CD4-positive, alpha-beta T cell (primary cell): ENCODE data around the gene CD33. TPM values are rescaled to one million over a fixed set of nuclear protein-coding genes. Genes with fewer than 3 reads are reported as not detected.

Source experiments
- ATAC-seq: fragments of 200-7000 bp; cut with Tn5 transposase; one replicate; pipeline ENCODE4 v1.10.0; 2022; ENCODE audit warnings: mild to moderate bottlenecking; ENCODE audit not compliant: poor library complexity
- CTCF ChIA-PET: fragments of 350-600 bp; sonication (Branson Sonifier 250); formaldehyde crosslinking; loops from one replicate; lab custom pipeline; 2021; ENCODE audit warnings: antibody characterized with exemption, inconsistent platforms; lab: Charles Lee
- POLR2A ChIA-PET: fragments of 350-600 bp; sonication (Branson Sonifier 250); formaldehyde crosslinking; loops from one replicate; lab custom pipeline; 2021; ENCODE audit warnings: antibody characterized with exemption, inconsistent platforms; lab: Charles Lee
- DNase-seq, 14 experiments: peaks; one replicate each; pipeline ENCODE4 v3.0.0-alpha.2; 2013 to 2020; ENCODE audit warnings: mixed read lengths in 2 of 14
- H3K27ac ChIP-seq, 2 donors: one replicate each; pipeline versions ENCODE4 v1.5.1 to v1.7.0; 2013; ENCODE audit warnings: low read length in 2 of 2, low read depth in 1 of 2, mild to moderate bottlenecking in 1 of 2
- H3K27me3 ChIP-seq, 2 experiments: 1 replicate in 1 of 2; 2 replicates in 1 of 2; pipeline versions ENCODE4 v1.6.1 to v1.7.0; 2013; ENCODE audit warnings: low read length in 2 of 2, control low read depth in 1 of 2, mild to moderate bottlenecking in 1 of 2, moderate library complexity in 1 of 2; ENCODE audit not compliant: insufficient read depth in 2 of 2, control insufficient read depth in 1 of 2
- H3K36me3 ChIP-seq: one replicate; pipeline ENCODE4 v1.6.1; 2013; ENCODE audit warnings: low read length, control low read depth; ENCODE audit not compliant: insufficient read depth
- H3K4me1 ChIP-seq: one replicate; pipeline ENCODE4 v1.6.1; 2013; ENCODE audit warnings: low read length, control low read depth; ENCODE audit not compliant: insufficient read depth
- H3K4me3 ChIP-seq: one replicate; pipeline ENCODE4 v1.5.1; 2013; ENCODE audit warnings: mild to moderate bottlenecking, low read length, moderate library complexity
- H3K9me3 ChIP-seq, 2 experiments: 1 replicate in 1 of 2; 2 replicates in 1 of 2; pipeline versions ENCODE4 v1.6.1 to v1.7.0; 2013; ENCODE audit warnings: low read length in 2 of 2, mild to moderate bottlenecking in 2 of 2, control low read depth in 1 of 2, moderate library complexity in 1 of 2; ENCODE audit not compliant: control insufficient read depth in 1 of 2, insufficient read depth in 1 of 2
- H3K27ac Mint-ChIP-seq: one replicate; pipeline ENCODE4 v1.8.0; 2020; ENCODE audit warnings: mixed read lengths
- H3K27me3 Mint-ChIP-seq: one replicate; pipeline ENCODE4 v1.8.0; 2021; ENCODE audit warnings: mixed read lengths
- H3K36me3 Mint-ChIP-seq: one replicate; pipeline ENCODE4 v1.8.0; 2021; ENCODE audit warnings: low read depth, mixed read lengths
- H3K4me1 Mint-ChIP-seq: one replicate; pipeline ENCODE4 v1.8.0; 2021; ENCODE audit warnings: low read depth, mixed read lengths
- H3K4me3 Mint-ChIP-seq: one replicate; pipeline ENCODE4 v1.8.0; 2020; ENCODE audit warnings: mild to moderate bottlenecking, mixed read lengths
- H3K9me3 Mint-ChIP-seq: one replicate; pipeline ENCODE4 v1.8.0; 2020; ENCODE audit warnings: mixed read lengths
- CTCF ChIP-seq: fragments of 200-600 bp; IDR thresholded peaks from one replicate; pipeline ENCODE4 v1.8.0; 2022; ENCODE audit warnings: antibody characterized with exemption, mild to moderate bottlenecking
- intact Hi-C, 2 experiments: fragments of 100-400 bp; cut with DNase I in 1 of 2; cut with micrococcal nuclease in 1 of 2; formaldehyde crosslinking; loops; one replicate each; pipeline versions ENCODE4 v1.15.1 to v1.9.0; 2023 to 2025; cut with DNase I, micrococcal nuclease
- total RNA-seq, 174 experiments: library from RNA in 2 of 174; stranded (reverse) in 2 of 174; gene quantifications; one replicate each; pipeline ENCODE4 v1.2.3 and lab custom pipeline; 2021 to 2026

The CD33 gene
- total RNA-seq, 2 experiments from 2014 or later = 0.60 to 1.7 TPM

- CTCF ChIA-PET = no interaction called here
- Histone ChIP-seq H3K27ac (no peak overlapping the region), H3K27me3 (peaks cover 0 to 6% of the 10 kb centered on the region in 2 experiments), H3K36me3 (no peaks in the 10 kb centered on the region), H3K4me1 (no peaks in the 10 kb centered on the region), H3K4me3 (no peak overlapping the region), H3K9me3 (peaks cover 0 to 3% of the 10 kb centered on the region in 2 experiments)
- H3K27ac Mint-ChIP-seq = no peak overlapping the region
- POLR2A ChIA-PET = no interaction called here
- peaks cover 29% of the 10 kb centered on the region for H3K27me3 Mint-ChIP-seq
- no peak overlapping the region for H3K4me3 Mint-ChIP-seq
- ATAC-seq (no peak), DNase-seq (no peak)
- no peak for TF ChIP-seq CTCF
- intact Hi-C loops = no loop called here
- no peaks in the 10 kb centered on the region for H3K36me3 Mint-ChIP-seq
- no peaks in the 10 kb centered on the region for H3K4me1 Mint-ChIP-seq
- no peaks in the 10 kb centered on the region for H3K9me3 Mint-ChIP-seq
These were observed 39.0 kb upstream of the CD33 start for GRCh38 chr19:51185868-51186215.

GRCh38 chr19:51186323-51186722 is 38.6 kb upstream of the CD33 start:
- intact Hi-C loops = no loop called here
- Histone ChIP-seq H3K9me3 (peaks cover 0 to 3% of the 10 kb centered on the region in 2 experiments), H3K4me3 (no peak overlapping the region), H3K4me1 (no peaks in the 10 kb centered on the region), H3K27ac (no peak overlapping the region), H3K36me3 (no peaks in the 10 kb centered on the region), H3K27me3 (peaks cover 0 to 6% of the 10 kb centered on the region in 2 experiments)
- Mint-ChIP-seq H3K27ac (no peak overlapping the region), H3K27me3 (peaks cover 29% of the 10 kb centered on the region), H3K36me3 (no peaks in the 10 kb centered on the region), H3K9me3 (no peaks in the 10 kb centered on the region), H3K4me1 (no peaks in the 10 kb centered on the region), H3K4me3 (no peak overlapping the region)
- ATAC-seq (no peak), DNase-seq (no peak)
- CTCF ChIA-PET = no interaction called here
- TF ChIP-seq CTCF = no peak
- POLR2A ChIA-PET = no interaction called here

GRCh38 chr19:51187395-51188226 is 37.3 kb upstream of the CD33 start:
- intact Hi-C loops = no loop called here
- H3K27me3 Mint-ChIP-seq = peaks cover 29% of the 10 kb centered on the region
- Histone ChIP-seq H3K36me3 (no peaks in the 10 kb centered on the region), H3K27ac (no peak overlapping the region), H3K4me3 (no peak overlapping the region), H3K4me1 (no peaks in the 10 kb centered on the region), H3K9me3 (peaks cover 0 to 3% of the 10 kb centered on the region in 2 experiments), H3K27me3 (peaks cover 0 to 6% of the 10 kb centered on the region in 2 experiments)
- ATAC-seq = no peak
- ChIA-PET POLR2A (no interaction called here), CTCF (no interaction called here)
- TF ChIP-seq CTCF = no peak
- no peak overlapping the region for H3K27ac Mint-ChIP-seq
- no peaks in the 10 kb centered on the region for H3K4me1 Mint-ChIP-seq
- H3K4me3 Mint-ChIP-seq = no peak overlapping the region
- no peak for DNase-seq
- H3K9me3 Mint-ChIP-seq = no peaks in the 10 kb centered on the region
- no peaks in the 10 kb centered on the region for H3K36me3 Mint-ChIP-seq
